Body of pancreas (tissue), 4 donors: Measurements from ENCODE around the gene SHISA5. TPM values are rescaled to one million over a fixed set of nuclear protein-coding genes. Genes with fewer than 3 reads are reported as not detected.
"Not testable (repeated sequence)": the region's sequence is repeated elsewhere in the genome, so short reads cannot be mapped to it uniquely, and the experiment has no call there.

Source experiments
- ATAC-seq: fragments of 150-250 bp; one replicate; pipeline ENCODE4 v1.9.1; 2016
- DNase-seq, 4 donors: peaks; one replicate each; pipeline ENCODE4 v3.0.0-alpha.2; 2019
- H3K27ac ChIP-seq, 4 donors: fragments of 200-600 bp; sonication (generic); 1 replicate in 3 of 4; 2 replicates in 1 of 4; pipeline versions ENCODE4 v1.5.1 to v1.6.1; 2016 to 2019; ENCODE audit warnings: mild to moderate bottlenecking in 1 of 4, mixed read lengths in 1 of 4, moderate library complexity in 1 of 4
- H3K27me3 ChIP-seq, 2 donors: fragments of 200-600 bp; sonication (generic); one replicate each; pipeline ENCODE4 v1.6.0; 2016; ENCODE audit warnings: mild to moderate bottlenecking in 1 of 2
- H3K36me3 ChIP-seq, 2 donors: fragments of 200-600 bp; sonication (generic); replicated peaks in 1 of 2; 2 replicates each; pipeline ENCODE4 v1.5.1; 2016; ENCODE audit warnings: low read depth in 2 of 2; ENCODE audit not compliant: insufficient read depth in 1 of 2
- H3K4me1 ChIP-seq: fragments of 200-600 bp; sonication (generic); one replicate; pipeline ENCODE4 v1.6.0; 2016
- H3K4me3 ChIP-seq, 2 donors: fragments of 200-600 bp; sonication (generic); 1 replicate in 1 of 2; 2 replicates in 1 of 2; pipeline ENCODE4 v1.5.1; 2016 to 2019
- H3K9me3 ChIP-seq, 3 donors: fragments of 200-600 bp; sonication (generic); 1 replicate in 2 of 3; 2 replicates in 1 of 3; pipeline ENCODE4 v1.5.1; 2016
- CTCF ChIP-seq, 7 experiments: fragments of 450-650 bp in 4 of 7; fragments of 200-600 bp in 3 of 7; sonication (generic) in 3 of 7; IDR thresholded peaks; one replicate each; pipeline ENCODE4 v1.5.1; 2016 to 2019; ENCODE audit warnings: antibody characterized with exemption in 7 of 7
- POLR2A ChIP-seq, 3 donors: fragments of 450-650 bp; IDR thresholded peaks; one replicate each; pipeline ENCODE4 v1.6.1; 2016; ENCODE audit warnings: antibody characterized with exemption in 3 of 3, mild to moderate bottlenecking in 2 of 3
- WGBS, 2 donors: methylation state at CpG; one replicate each; pipeline ENCODE4 v1.1.5; 2017; 5-methylcytosine and 5-hydroxymethylcytosine counted together
- intact Hi-C: fragments of 100-400 bp; cut with DNase I; formaldehyde crosslinking; loops from one replicate; pipeline ENCODE4 v1.15.1; 2023
- total RNA-seq, 2 donors: library from RNA; depleted of rRNA; stranded (reverse); fragments of >200 nt; gene quantifications; one replicate each; pipeline ENCODE4 v1.1.0, GENCODE V29; 2016

SHISA5 gene
- total RNA-seq, 2 donors from 2014 or later: 46.5 to 48.5 TPM

GRCh38 chr3:48486952-48487351 is 17.0 kb downstream of the SHISA5 start:
- H3K27me3 ChIP-seq: no peaks in the 10 kb centered on the region
- H3K9me3 ChIP-seq: no peaks in the 10 kb centered on the region
- H3K27ac ChIP-seq: no peak overlapping the region
- TF ChIP-seq CTCF (IDR thresholded peaks at IDR 0.05) (no peak), POLR2A (IDR thresholded peaks at IDR 0.05) (no peak)
- no peaks in the 10 kb centered on the region for H3K36me3 ChIP-seq
- WGBS, 2 donors: 86 to 95% methylated on average over 5 of the region's 5 CpGs
- H3K4me1 ChIP-seq: no peaks in the 10 kb centered on the region
- ATAC-seq: no peak
- intact Hi-C loops: no loop called here
- no peak overlapping the region for H3K4me3 ChIP-seq
- DNase-seq: no peak

- intact Hi-C loops, H3K27ac ChIP-seq, H3K9me3 ChIP-seq, H3K4me3 ChIP-seq, H3K4me1 ChIP-seq, DNase-seq, ATAC-seq, H3K27me3 ChIP-seq, H3K36me3 ChIP-seq: not testable (repeated sequence)
- WGBS, 2 donors: 85% methylated on average over 6 of the region's 6 CpGs
Measured at GRCh38 chr3:48482822-48483221, 21.2 kb downstream of the SHISA5 start.

GRCh38 chr3:48480891-48481290 is 23.1 kb downstream of the SHISA5 start:
- H3K27me3 ChIP-seq, H3K4me3 ChIP-seq, H3K27ac ChIP-seq, ATAC-seq, DNase-seq, H3K36me3 ChIP-seq, H3K9me3 ChIP-seq, intact Hi-C loops, H3K4me1 ChIP-seq: not testable (repeated sequence)
- 93 to 94% methylated on average over 11 of the region's 11 CpGs for WGBS, 2 donors

- DNase-seq (no peak), ATAC-seq (no peak)
- H3K27me3 ChIP-seq: no peaks in the 10 kb centered on the region
- no peaks in the 10 kb centered on the region for H3K9me3 ChIP-seq
- no peak for TF ChIP-seq POLR2A (IDR thresholded peaks at IDR 0.05)
- TF ChIP-seq CTCF (IDR thresholded peaks at IDR 0.05): no peak
- H3K4me1 ChIP-seq: no peaks in the 10 kb centered on the region
- intact Hi-C loops: no loop called here
- H3K27ac ChIP-seq: no peak overlapping the region
- H3K4me3 ChIP-seq: no peak overlapping the region
- no peaks in the 10 kb centered on the region for H3K36me3 ChIP-seq
- 72 to 82% methylated on average over 12 to 18 of the region's 19 CpGs for WGBS, 2 donors
Measured at GRCh38 chr3:48478626-48479555, 25.1 kb downstream of the SHISA5 start.

GRCh38 chr3:48477959-48478520 is 25.9 kb downstream of the SHISA5 start:
- WGBS, 2 donors: 83 to 89% methylated on average over 3 to 9 of the region's 9 CpGs
- peaks cover 7% of the 10 kb centered on the region for H3K4me1 ChIP-seq
- no peak for TF ChIP-seq CTCF (IDR thresholded peaks at IDR 0.05)
- TF ChIP-seq POLR2A (IDR thresholded peaks at IDR 0.05): no peak
- ATAC-seq (no peak), DNase-seq (no peak)
- no peaks in the 10 kb centered on the region for H3K9me3 ChIP-seq
- H3K36me3 ChIP-seq: no peaks in the 10 kb centered on the region
- no peak overlapping the region for H3K4me3 ChIP-seq
- no peak overlapping the region for H3K27ac ChIP-seq
- intact Hi-C loops: no loop called here
- H3K27me3 ChIP-seq: no peaks in the 10 kb centered on the region
